ENCODE data around the gene SCGB1A1.
"Not testable (repeated sequence)": the region's sequence is repeated elsewhere in the genome, so short reads cannot be mapped to it uniquely, and the experiment has no call there.

The SCGB1A1 gene

DNA sequence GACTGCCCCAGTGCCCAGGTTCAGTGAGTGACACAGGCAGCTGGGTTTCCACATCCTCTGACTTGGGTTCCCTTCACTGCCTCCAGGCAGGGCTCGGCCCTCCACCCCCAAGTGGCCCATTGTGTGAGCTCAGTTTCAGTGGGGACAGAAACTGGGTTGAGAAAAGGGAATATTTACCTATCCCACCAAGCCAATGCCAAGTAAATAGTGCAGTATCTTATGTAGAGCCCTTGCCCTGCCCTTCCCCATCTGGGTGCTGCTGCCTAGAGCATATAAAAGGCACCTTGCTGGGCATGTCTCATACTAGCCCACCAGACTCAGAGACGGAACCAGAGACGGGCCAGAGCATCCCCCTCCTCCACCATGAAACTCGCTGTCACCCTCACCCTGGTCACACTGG lies at the start of gene SCGB1A1:
SCGB1A1 (plus strand) TSS at position 301 of the 400 bp plus-strand sequence; CDS start at position 364, 63 bp downstream.
- DNase-seq (ENCODE audit: low read depth), result no peak
- TF ChIP-seq, protein P1, sequence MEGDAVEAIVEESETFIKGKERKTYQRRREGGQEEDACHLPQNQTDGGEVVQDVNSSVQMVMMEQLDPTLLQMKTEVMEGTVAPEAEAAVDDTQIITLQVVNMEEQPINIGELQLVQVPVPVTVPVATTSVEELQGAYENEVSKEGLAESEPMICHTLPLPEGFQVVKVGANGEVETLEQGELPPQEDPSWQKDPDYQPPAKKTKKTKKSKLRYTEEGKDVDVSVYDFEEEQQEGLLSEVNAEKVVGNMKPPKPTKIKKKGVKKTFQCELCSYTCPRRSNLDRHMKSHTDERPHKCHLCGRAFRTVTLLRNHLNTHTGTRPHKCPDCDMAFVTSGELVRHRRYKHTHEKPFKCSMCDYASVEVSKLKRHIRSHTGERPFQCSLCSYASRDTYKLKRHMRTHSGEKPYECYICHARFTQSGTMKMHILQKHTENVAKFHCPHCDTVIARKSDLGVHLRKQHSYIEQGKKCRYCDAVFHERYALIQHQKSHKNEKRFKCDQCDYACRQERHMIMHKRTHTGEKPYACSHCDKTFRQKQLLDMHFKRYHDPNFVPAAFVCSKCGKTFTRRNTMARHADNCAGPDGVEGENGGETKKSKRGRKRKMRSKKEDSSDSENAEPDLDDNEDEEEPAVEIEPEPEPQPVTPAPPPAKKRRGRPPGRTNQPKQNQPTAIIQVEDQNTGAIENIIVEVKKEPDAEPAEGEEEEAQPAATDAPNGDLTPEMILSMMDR (IDR thresholded peaks at IDR 0.05; ENCODE audit: low read length, missing control alignments), result no peak
- no peak within 1 kb of the TSS for H3K4me3 ChIP-seq (replicated peaks; ENCODE audit: low read depth, low read length)

DNA sequence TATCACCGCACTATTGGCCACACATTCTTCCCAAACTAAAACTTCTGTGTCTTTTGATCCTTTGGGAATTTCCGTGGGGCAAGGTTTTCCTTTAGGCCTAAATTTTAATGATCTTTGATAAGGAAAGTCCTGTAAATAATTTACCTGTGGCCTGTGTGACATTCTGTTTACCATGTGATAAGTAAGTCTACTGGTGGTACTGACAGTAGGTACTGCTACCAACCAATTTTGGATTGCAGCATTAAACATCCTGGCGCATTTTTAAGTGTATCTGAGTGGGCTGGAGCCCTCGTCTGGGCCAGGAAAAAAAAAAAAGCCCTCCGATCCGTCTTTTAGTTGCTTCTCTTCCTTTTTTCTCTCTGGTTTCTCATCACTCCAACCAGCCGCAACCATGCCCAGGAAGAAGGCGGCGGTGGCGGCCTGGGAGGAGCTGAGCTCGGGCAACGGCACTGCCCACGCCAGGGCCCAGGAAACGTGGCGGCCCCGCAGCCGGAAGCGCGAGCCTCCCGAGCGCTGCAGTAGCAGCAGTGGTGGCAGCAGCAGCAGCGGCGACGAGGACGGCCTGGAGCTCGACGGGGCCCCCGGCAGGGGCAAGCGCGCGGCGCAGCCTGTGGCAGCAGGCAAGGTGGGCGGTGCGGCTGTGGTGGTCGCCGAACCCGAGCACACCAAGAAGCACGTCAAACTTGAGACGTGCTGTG lies 47.9 kb upstream of the SCGB1A1 start:
- no peak for DNase-seq (ENCODE audit: low read depth)
- TF ChIP-seq, protein P1 (IDR thresholded peaks at IDR 0.05; ENCODE audit: low read length, missing control alignments), result no peak
- H3K4me3 ChIP-seq (replicated peaks; ENCODE audit: low read depth, low read length), result no peak overlapping the region

GRCh38 chr11:62372871-62373270 lies 46.0 kb upstream of the SCGB1A1 start:
- TF ChIP-seq, protein P1 (IDR thresholded peaks at IDR 0.05; ENCODE audit: low read length, missing control alignments), result no peak
- no peak for DNase-seq (ENCODE audit: low read depth)
- no peak overlapping the region for H3K4me3 ChIP-seq (replicated peaks; ENCODE audit: low read depth, low read length)

- no peak overlapping the region for H3K4me3 ChIP-seq (replicated peaks; ENCODE audit: low read depth, low read length)
- TF ChIP-seq, protein P1 (IDR thresholded peaks at IDR 0.05; ENCODE audit: low read length, missing control alignments), result no peak
- DNase-seq (ENCODE audit: low read depth), result no peak
Observed at GRCh38 chr11:62373464-62374119, 45.2 kb upstream of the SCGB1A1 start.

- no peak overlapping the region for H3K4me3 ChIP-seq (replicated peaks; ENCODE audit: low read depth, low read length)
- DNase-seq (ENCODE audit: low read depth), result no peak
- TF ChIP-seq, protein P1 (IDR thresholded peaks at IDR 0.05; ENCODE audit: low read length, missing control alignments), result no peak
Observed at GRCh38 chr11:62374801-62375200, 44.0 kb upstream of the SCGB1A1 start.

DNA sequence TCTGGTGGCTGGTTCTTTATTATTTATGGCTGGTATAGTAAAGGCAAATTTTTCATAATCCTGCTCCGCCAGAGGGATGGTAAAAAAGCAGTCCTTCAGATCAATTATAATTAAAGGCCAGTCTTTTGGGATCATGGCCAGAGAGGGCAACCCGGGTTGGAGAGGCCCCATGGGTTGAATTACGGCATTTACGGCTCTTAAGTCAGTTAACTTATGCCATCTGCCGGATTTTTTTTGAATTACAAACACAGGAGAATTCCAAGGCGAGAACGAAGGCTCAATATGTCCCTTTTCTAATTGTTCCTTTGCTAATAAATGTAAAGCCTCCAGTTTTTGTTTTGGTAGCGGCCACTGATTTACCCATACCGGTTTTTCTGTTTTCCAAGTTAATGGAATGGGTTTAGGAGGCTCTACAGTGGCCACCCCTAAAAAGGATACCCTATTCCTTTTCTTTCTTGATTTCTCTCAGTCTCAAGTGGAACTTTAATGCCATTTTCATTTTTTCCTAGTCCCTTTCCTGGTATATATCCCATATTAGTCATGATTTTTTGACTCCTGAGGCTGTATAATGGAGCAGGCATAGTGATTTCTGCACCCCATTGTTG lies 40.3 kb upstream of the SCGB1A1 start:
- not testable (repeated sequence) for H3K4me3 ChIP-seq (replicated peaks; ENCODE audit: low read depth, low read length)
- TF ChIP-seq, protein P1 (IDR thresholded peaks at IDR 0.05; ENCODE audit: low read length, missing control alignments), result peak; percentile 26
- peak; percentile 70 for DNase-seq (ENCODE audit: low read depth)

- DNase-seq (ENCODE audit: low read depth); H3K4me3 ChIP-seq (replicated peaks; ENCODE audit: low read depth, low read length): not testable (repeated sequence)
Observed at GRCh38 chr11:62379586-62379985, 39.2 kb upstream of the SCGB1A1 start.
